Activated CD4-positive, alpha-beta memory T cell treated with anti-CD3 and anti-CD28 coated beads for 36 hours (primary cell): ENCODE measurements around the gene ASXL2. TPM values are rescaled to one million over a fixed set of nuclear protein-coding genes. Genes with fewer than 3 reads are reported as not detected.
"Not testable (repeated sequence)": the region's sequence is repeated elsewhere in the genome, so short reads cannot be mapped to it uniquely, and the experiment has no call there.

ENCODE experiments used
- CTCF ChIA-PET: fragments of 350-600 bp; sonication (Branson Sonifier 250); formaldehyde crosslinking; loops from one replicate; lab custom pipeline; 2021; ENCODE audit warnings: antibody characterized with exemption, inconsistent platforms; lab: Charles Lee
- POLR2A ChIA-PET: fragments of 350-600 bp; sonication (Branson Sonifier 250); formaldehyde crosslinking; loops from one replicate; lab custom pipeline; 2021; ENCODE audit warnings: antibody characterized with exemption; lab: Charles Lee
- DNase-seq: peaks from one replicate; pipeline ENCODE4 v3.0.0-alpha.2; 2020
- H3K27ac Mint-ChIP-seq: one replicate; pipeline ENCODE4 v1.8.0; 2021; ENCODE audit warnings: mixed read lengths
- H3K27me3 Mint-ChIP-seq: one replicate; pipeline ENCODE4 v1.8.0; 2021; ENCODE audit warnings: mixed read lengths
- H3K36me3 Mint-ChIP-seq: one replicate; pipeline ENCODE4 v1.8.0; 2021; ENCODE audit warnings: mixed read lengths
- H3K4me1 Mint-ChIP-seq: one replicate; pipeline ENCODE4 v1.8.0; 2021; ENCODE audit warnings: low read depth, mixed read lengths
- H3K4me3 Mint-ChIP-seq: one replicate; pipeline ENCODE4 v1.8.0; 2021; ENCODE audit warnings: mild to moderate bottlenecking, mixed read lengths
- H3K9me3 Mint-ChIP-seq: one replicate; pipeline ENCODE4 v1.8.0; 2021; ENCODE audit warnings: mixed read lengths
- intact Hi-C: fragments of 100-400 bp; cut with micrococcal nuclease; formaldehyde crosslinking; loops from one replicate; pipeline ENCODE4 v1.15.1; 2023
- total RNA-seq, 2 experiments: library from RNA; stranded (reverse); gene quantifications; one replicate each; pipeline ENCODE4 v1.2.3, GENCODE V29; 2021

The ASXL2 gene
- total RNA-seq, 2 experiments from 2014 or later = 37.8 to 38.7 TPM

DNA sequence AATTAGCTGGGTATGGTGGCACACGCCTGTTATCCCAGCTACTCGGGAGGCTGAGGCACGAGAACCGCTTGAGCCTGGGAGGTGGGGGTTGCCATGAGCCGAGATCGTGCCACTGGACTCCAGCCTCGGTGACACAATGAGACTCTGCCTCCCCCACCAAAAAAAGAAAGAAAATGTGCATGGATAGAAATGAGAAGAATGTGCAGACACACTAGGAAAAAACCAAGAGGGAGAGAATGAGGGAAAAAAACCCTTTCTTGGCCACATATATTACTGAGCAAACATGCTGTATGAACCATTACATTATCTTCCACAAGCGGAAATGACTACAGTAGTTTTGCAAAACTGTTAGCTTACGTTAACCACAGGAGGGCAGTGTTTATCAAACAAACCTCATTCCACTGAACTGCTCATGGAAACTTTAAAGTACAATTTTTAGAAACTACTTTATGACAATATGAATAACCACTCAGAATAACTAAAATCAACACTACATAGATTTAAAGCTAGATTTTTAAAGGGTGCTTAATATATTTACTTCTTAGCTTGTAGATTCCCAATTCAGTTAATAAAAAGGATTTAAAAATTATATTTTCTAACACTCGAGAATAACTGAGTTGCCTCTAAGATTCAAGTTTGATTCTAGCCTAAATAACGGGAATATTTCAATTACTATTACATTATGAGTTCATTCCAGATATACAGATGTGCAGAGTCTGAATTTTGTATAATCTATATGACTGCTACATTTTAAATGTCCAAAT, 26.4 kb downstream of the ASXL2 start:
- Mint-ChIP-seq H3K9me3 (no peaks in the 10 kb centered on the region), H3K27me3 (no peaks in the 10 kb centered on the region), H3K4me1 (peaks cover 51% of the 10 kb centered on the region), H3K27ac (peak overlapping the region; percentile 78), H3K4me3 (peak overlapping the region; percentile 53), H3K36me3 (peaks cover 5% of the 10 kb centered on the region)
- POLR2A ChIA-PET = interaction anchor here (1.3 to 5.4 kb wide), 6 partner anchors 20 to 57 kb away, joined by 3 to 35 read pairs (median 8); partner anchors contain the start of gene ASXL2
- CTCF ChIA-PET = interaction anchor here (0.7 to 4.0 kb wide), 28 partner anchors 10 to 1332 kb away, joined by 3 to 30 read pairs (median 4); partner anchors contain the start of gene ASXL2
- peak; percentile 38 for DNase-seq
- intact Hi-C loops = loop anchor here (1.0 to 10.0 kb wide), 8 partner anchors 21 to 293 kb away; partner anchors contain the start of gene ASXL2

GRCh38 chr2:25850400-25850799, 27.9 kb downstream of the ASXL2 start:
- H3K27me3 Mint-ChIP-seq, DNase-seq, H3K27ac Mint-ChIP-seq, H3K36me3 Mint-ChIP-seq, H3K4me3 Mint-ChIP-seq, H3K9me3 Mint-ChIP-seq: not testable (repeated sequence)
- ChIA-PET CTCF (interaction anchor here (1.0 to 4.0 kb wide), 4 partner anchors 34 to 244 kb away, joined by 3 to 30 read pairs (median 14); no protein-coding TSS in a partner anchor), POLR2A (interaction anchor here (0.5 to 5.4 kb wide), 3 partner anchors 19 to 56 kb away, joined by 3 to 35 read pairs (median 9); partner anchors contain the start of gene ASXL2)
- intact Hi-C loops = loop anchor here (10.0 kb wide), 2 partner anchors 104 to 246 kb away; no protein-coding TSS in a partner anchor
- peaks cover 52% of the 10 kb centered on the region for H3K4me1 Mint-ChIP-seq

GRCh38 chr2:25849350-25849749, 28.9 kb downstream of the ASXL2 start:
- H3K4me3 Mint-ChIP-seq, H3K36me3 Mint-ChIP-seq, intact Hi-C loops, DNase-seq, H3K9me3 Mint-ChIP-seq, H3K27ac Mint-ChIP-seq, H3K27me3 Mint-ChIP-seq: not testable (repeated sequence)
- peaks cover 48% of the 10 kb centered on the region for H3K4me1 Mint-ChIP-seq
- POLR2A ChIA-PET = interaction anchor here (0.6 kb wide), 1 partner anchor 31 kb away, joined by 4 read pairs; no protein-coding TSS in a partner anchor
- CTCF ChIA-PET = interaction anchor here (1.0 kb wide), 1 partner anchor 101 kb away, joined by 6 read pairs; no protein-coding TSS in a partner anchor

GRCh38 chr2:25845843-25846505, 32.3 kb downstream of the ASXL2 start:
- H3K4me1 Mint-ChIP-seq = peaks cover 18% of the 10 kb centered on the region
- peaks cover 10% of the 10 kb centered on the region for H3K36me3 Mint-ChIP-seq
- no peak for DNase-seq
- H3K27ac Mint-ChIP-seq = no peak overlapping the region
- intact Hi-C loops = no loop called here
- POLR2A ChIA-PET = no interaction called here
- H3K27me3 Mint-ChIP-seq = no peaks in the 10 kb centered on the region
- CTCF ChIA-PET = no interaction called here
- H3K9me3 Mint-ChIP-seq = no peaks in the 10 kb centered on the region
- no peak overlapping the region for H3K4me3 Mint-ChIP-seq

DNA sequence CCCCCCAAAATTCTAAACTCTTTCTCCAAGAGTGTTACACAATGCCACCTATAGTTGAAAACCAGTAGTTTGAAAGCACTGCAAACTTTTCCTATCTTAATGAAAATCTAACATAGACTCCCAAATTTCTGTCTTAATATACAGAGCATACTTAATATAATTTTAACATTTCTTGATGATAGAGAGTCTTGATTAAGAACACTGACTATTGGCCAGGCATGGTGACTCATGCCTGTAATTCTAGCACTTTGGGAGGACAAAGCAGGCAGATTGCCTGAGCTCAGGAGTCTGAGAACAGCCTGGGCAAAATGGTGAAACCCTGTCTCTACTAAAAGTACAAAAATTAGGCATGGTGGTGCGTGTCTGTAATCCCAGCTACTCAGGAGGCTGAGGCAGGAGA, 34.2 kb downstream of the ASXL2 start:
- intact Hi-C loops = no loop called here
- POLR2A ChIA-PET = no interaction called here
- peaks cover 11% of the 10 kb centered on the region for H3K36me3 Mint-ChIP-seq
- CTCF ChIA-PET = no interaction called here
- DNase-seq = no peak
- H3K27ac Mint-ChIP-seq = no peak overlapping the region
- H3K9me3 Mint-ChIP-seq = no peaks in the 10 kb centered on the region
- peaks cover 11% of the 10 kb centered on the region for H3K4me1 Mint-ChIP-seq
- no peak overlapping the region for H3K4me3 Mint-ChIP-seq
- H3K27me3 Mint-ChIP-seq = no peaks in the 10 kb centered on the region

GRCh38 chr2:25842155-25842554, 36.1 kb downstream of the ASXL2 start:
- CTCF ChIA-PET = interaction anchor here (0.5 to 1.7 kb wide), 2 partner anchors 9 to 224 kb away, joined by 3 to 11 read pairs; no protein-coding TSS in a partner anchor
- peaks cover 13% of the 10 kb centered on the region for H3K4me1 Mint-ChIP-seq
- H3K9me3 Mint-ChIP-seq = no peaks in the 10 kb centered on the region
- intact Hi-C loops = no loop called here
- peaks cover 11% of the 10 kb centered on the region for H3K36me3 Mint-ChIP-seq
- no peak overlapping the region for H3K4me3 Mint-ChIP-seq
- H3K27me3 Mint-ChIP-seq = no peaks in the 10 kb centered on the region
- DNase-seq = no peak
- POLR2A ChIA-PET = no interaction called here
- no peak overlapping the region for H3K27ac Mint-ChIP-seq

GRCh38 chr2:25838152-25838756, 40.0 kb downstream of the ASXL2 start:
- Mint-ChIP-seq H3K4me3 (no peak overlapping the region), H3K36me3 (peaks cover 12% of the 10 kb centered on the region), H3K4me1 (peaks cover 20% of the 10 kb centered on the region), H3K9me3 (no peaks in the 10 kb centered on the region), H3K27me3 (no peaks in the 10 kb centered on the region), H3K27ac (no peak overlapping the region)
- no peak for DNase-seq
- intact Hi-C loops = no loop called here
- CTCF ChIA-PET = interaction anchor here (1.5 kb wide), 1 partner anchor 13 kb away, joined by 3 read pairs; no protein-coding TSS in a partner anchor
- POLR2A ChIA-PET = interaction anchor here (1.5 kb wide), 1 partner anchor 34 kb away, joined by 3 read pairs; no protein-coding TSS in a partner anchor

- Mint-ChIP-seq H3K9me3 (peaks cover 7% of the 10 kb centered on the region), H3K27ac (no peak overlapping the region), H3K36me3 (peaks cover 22% of the 10 kb centered on the region), H3K4me1 (peaks cover 40% of the 10 kb centered on the region), H3K4me3 (no peak overlapping the region), H3K27me3 (no peaks in the 10 kb centered on the region)
- CTCF ChIA-PET = interaction anchor here (1.0 to 1.8 kb wide), 3 partner anchors 22 to 474 kb away, joined by 3 to 6 read pairs (median 3); no protein-coding TSS in a partner anchor
- no peak for DNase-seq
- intact Hi-C loops = no loop called here
- POLR2A ChIA-PET = no interaction called here
Observed at GRCh38 chr2:25835906-25836305, 42.4 kb downstream of the ASXL2 start.

DNA sequence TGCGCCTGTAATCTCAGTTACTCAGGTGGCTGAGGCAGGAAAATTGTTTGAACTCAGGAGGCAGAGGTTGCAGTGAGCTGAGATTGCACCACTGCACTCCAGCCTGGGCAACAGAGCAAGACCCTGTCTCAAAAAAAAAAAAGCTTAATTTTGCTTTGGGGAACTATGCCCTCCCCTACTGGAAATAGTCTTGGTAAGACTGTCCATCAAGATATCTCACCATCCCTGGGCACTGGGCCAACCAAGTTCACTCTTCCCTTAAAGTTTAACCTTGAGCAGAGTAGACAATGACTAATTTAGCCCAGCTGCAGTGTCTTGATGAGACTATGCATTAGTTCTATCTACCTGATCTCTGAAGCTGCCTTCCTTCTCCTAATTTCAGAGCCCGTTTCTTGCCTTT, 44.7 kb downstream of the ASXL2 start:
- H3K27me3 Mint-ChIP-seq = no peaks in the 10 kb centered on the region
- ChIA-PET POLR2A (no interaction called here), CTCF (interaction anchor here (0.7 kb wide), 1 partner anchor 1159 kb away, joined by 4 read pairs; no protein-coding TSS in a partner anchor)
- no peak overlapping the region for H3K4me3 Mint-ChIP-seq
- H3K9me3 Mint-ChIP-seq = peaks cover 7% of the 10 kb centered on the region
- peaks cover 54% of the 10 kb centered on the region for H3K4me1 Mint-ChIP-seq
- intact Hi-C loops = loop anchor here (5.0 kb wide), 1 partner anchor 234 kb away; no protein-coding TSS in a partner anchor
- H3K36me3 Mint-ChIP-seq = peaks cover 28% of the 10 kb centered on the region
- peak; percentile 39 for DNase-seq
- H3K27ac Mint-ChIP-seq = no peak overlapping the region

DNA sequence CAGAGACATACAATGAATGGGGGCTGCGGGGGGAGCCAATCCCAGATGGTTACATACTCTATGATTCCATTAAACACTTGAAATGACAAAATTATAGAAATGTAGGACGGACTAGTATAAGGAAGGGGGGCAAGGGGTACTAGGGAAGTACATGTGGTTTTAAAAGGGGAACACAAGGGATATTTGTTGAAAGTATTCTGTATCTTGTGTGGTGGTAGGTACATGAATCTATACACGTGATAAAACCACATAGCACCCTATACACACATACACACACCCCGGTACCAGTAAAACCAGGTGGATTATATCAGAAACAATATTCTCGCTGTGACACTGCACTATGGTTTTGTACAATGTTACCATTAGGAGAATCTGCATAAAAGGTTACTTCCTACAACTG, 45.4 kb downstream of the ASXL2 start:
- Mint-ChIP-seq H3K4me3 (no peak overlapping the region), H3K27ac (peak overlapping the region; percentile 82), H3K9me3 (peaks cover 7% of the 10 kb centered on the region), H3K36me3 (peaks cover 26% of the 10 kb centered on the region), H3K4me1 (peaks cover 50% of the 10 kb centered on the region), H3K27me3 (no peaks in the 10 kb centered on the region)
- DNase-seq = no peak
- intact Hi-C loops = loop anchor here (1.0 to 5.0 kb wide), 5 partner anchors 9 to 234 kb away; partner anchors contain the start of gene ASXL2
- POLR2A ChIA-PET = no interaction called here
- CTCF ChIA-PET = no interaction called here

DNA sequence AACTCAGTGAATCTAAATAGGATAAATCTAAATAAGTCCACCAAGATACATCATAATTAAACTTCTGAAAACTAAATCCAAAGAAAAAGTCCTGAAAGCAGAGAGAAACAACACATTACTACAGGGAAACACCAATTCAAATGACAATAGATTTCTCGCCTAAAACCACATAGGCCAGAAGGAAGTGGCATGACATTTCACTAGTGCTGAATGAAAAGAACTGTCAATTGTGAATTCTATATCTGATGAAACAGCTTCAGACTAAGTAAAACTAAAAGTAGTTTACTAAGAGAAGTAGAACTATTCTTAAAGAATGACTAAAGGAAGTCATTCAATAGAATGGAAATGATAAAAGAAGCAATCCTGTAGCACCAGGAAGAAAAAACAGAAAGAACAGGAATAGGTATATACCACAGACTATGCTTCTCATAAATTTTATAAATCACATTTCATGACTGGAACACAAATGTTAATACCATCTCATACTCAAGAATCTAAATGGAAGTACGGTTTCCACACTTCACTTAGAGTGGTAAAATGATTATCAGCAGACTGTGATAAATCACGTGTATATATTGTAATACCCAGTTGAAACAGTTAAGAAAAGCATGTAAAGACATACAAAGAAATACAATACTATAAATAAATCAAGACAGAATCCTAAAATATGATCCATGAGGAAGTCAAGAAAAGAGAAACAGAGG, 46.4 kb downstream of the ASXL2 start:
- Mint-ChIP-seq H3K36me3 (peaks cover 26% of the 10 kb centered on the region), H3K27ac (peak overlapping the region; percentile 82), H3K4me3 (peak overlapping the region; percentile 5), H3K9me3 (peaks cover 7% of the 10 kb centered on the region), H3K4me1 (peaks cover 50% of the 10 kb centered on the region), H3K27me3 (no peaks in the 10 kb centered on the region)
- intact Hi-C loops = loop anchor here (1.0 to 5.0 kb wide), 7 partner anchors 8 to 235 kb away; partner anchors contain the start of gene ASXL2
- ChIA-PET POLR2A (interaction anchor here (0.6 to 1.8 kb wide), 5 partner anchors 14 to 80 kb away, joined by 3 to 9 read pairs (median 5); no protein-coding TSS in a partner anchor), CTCF (interaction anchor here (0.9 to 1.9 kb wide), 3 partner anchors 14 to 37 kb away, joined by 4 to 10 read pairs (median 8); no protein-coding TSS in a partner anchor)
- no peak for DNase-seq
